Suprapubic skin (tissue), 4 donors: ENCODE measurements around the gene HYI. TPM values are rescaled to one million over a fixed set of nuclear protein-coding genes. Genes with fewer than 3 reads are reported as not detected.

Experiments
- DNase-seq, 2 donors: peaks; one replicate each; pipeline ENCODE4 v3.0.0-alpha.2; 2019; ENCODE audit warnings: low spot score in 2 of 2
- H3K27ac ChIP-seq: fragments of 200-600 bp; sonication (generic); one replicate; pipeline ENCODE4 v1.5.1; 2019
- H3K27me3 ChIP-seq: fragments of 200-600 bp; sonication (generic); one replicate; pipeline ENCODE4 v1.5.1; 2019
- H3K36me3 ChIP-seq: fragments of 200-600 bp; sonication (generic); one replicate; pipeline ENCODE4 v1.5.1; 2019
- H3K4me1 ChIP-seq: fragments of 200-600 bp; sonication (generic); one replicate; pipeline ENCODE4 v1.5.1; 2019
- H3K4me3 ChIP-seq: fragments of 200-600 bp; sonication (generic); one replicate; pipeline ENCODE4 v1.5.1; 2019; ENCODE audit warnings: mild to moderate bottlenecking
- H3K9me3 ChIP-seq: fragments of 200-600 bp; sonication (generic); one replicate; pipeline ENCODE4 v1.5.1; 2019
- EP300 ChIP-seq: sonication (generic); formaldehyde crosslinking; IDR thresholded peaks from one replicate; pipeline ENCODE4 v1.6.1; 2017; ENCODE audit warnings: antibody characterized with exemption
- POLR2A ChIP-seq, 2 donors: fragments of 450-650 bp; IDR thresholded peaks; one replicate each; pipeline ENCODE4 v1.6.1; 2017; ENCODE audit warnings: antibody characterized with exemption in 2 of 2, mild to moderate bottlenecking in 2 of 2, moderate library complexity in 2 of 2
- POLR2AphosphoS5 ChIP-seq, 3 donors: sonication (generic); formaldehyde crosslinking; IDR thresholded peaks; one replicate each; pipeline ENCODE4 v1.6.1; 2017; ENCODE audit warnings: antibody characterized with exemption in 3 of 3
- WGBS: methylation state at CpG from one replicate; pipeline ENCODE4 v1.1.5; 2018; 5-methylcytosine and 5-hydroxymethylcytosine counted together
- total RNA-seq, 4 donors: library from RNA; depleted of rRNA; stranded (reverse); fragments of >200 nt; gene quantifications; one replicate each; pipeline ENCODE4 v1.1.0, GENCODE V29; 2016
- TF ChIP-seq, protein P1 (sequence below), 2 donors: fragments of 200-600 bp in 1 of 2; fragments of 450-650 bp in 1 of 2; sonication (generic) in 1 of 2; IDR thresholded peaks; one replicate each; pipeline ENCODE4 v1.5.1; 2016 to 2019; ENCODE audit warnings: antibody characterized with exemption in 2 of 2, mild to moderate bottlenecking in 1 of 2, moderate library complexity in 1 of 2

Gene HYI
- total RNA-seq, 4 donors from 2014 or later: 27.8 to 55.8 (median 39.5) TPM

DNA sequence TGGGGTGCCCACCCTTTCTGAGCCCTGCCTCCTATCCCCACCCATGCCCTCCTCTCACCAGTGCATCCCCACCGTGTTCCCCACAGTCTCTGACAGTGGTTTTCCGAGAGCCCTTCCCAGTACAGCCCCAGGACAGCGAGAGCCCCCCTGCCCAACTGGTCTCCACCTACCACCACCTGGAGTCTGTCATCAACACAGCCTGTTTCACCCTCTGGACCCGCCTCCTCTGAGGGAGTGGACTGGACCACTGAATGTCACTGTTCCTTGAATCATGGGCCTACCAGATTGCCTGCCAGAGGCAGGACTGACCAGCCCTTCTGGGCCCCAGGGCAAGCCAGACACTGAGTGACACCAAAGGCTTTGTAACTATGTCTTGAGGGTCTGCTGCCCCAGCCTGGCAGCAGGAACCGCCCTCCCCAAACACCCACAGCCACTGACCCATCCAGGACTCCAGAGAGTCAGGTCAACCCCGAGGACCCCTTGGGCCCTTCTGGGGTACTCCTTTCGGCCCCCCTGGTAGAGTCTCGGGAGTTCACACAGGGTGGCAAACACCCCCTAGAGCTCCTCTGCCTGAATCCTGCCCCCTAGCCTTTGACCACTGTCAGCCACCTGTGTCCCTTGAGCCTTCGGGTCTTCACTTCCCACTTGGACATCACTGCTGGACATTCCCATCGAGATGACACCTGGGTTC, 3.3 kb downstream of the HYI start:
- Histone ChIP-seq H3K4me1 (peaks cover 25% of the 10 kb centered on the region), H3K36me3 (peaks cover 69% of the 10 kb centered on the region), H3K4me3 (no peak overlapping the region), H3K9me3 (no peaks in the 10 kb centered on the region), H3K27me3 (no peaks in the 10 kb centered on the region), H3K27ac (no peak overlapping the region)
- no peak for DNase-seq
- WGBS: 87% methylated on average over 9 of the region's 10 CpGs
- TF ChIP-seq EP300: no peak
- TF ChIP-seq POLR2AphosphoS5 (IDR thresholded peaks at IDR 0.05): no peak
- TF ChIP-seq POLR2A (IDR thresholded peaks at IDR 0.05): no peak
- TF ChIP-seq, protein P1, sequence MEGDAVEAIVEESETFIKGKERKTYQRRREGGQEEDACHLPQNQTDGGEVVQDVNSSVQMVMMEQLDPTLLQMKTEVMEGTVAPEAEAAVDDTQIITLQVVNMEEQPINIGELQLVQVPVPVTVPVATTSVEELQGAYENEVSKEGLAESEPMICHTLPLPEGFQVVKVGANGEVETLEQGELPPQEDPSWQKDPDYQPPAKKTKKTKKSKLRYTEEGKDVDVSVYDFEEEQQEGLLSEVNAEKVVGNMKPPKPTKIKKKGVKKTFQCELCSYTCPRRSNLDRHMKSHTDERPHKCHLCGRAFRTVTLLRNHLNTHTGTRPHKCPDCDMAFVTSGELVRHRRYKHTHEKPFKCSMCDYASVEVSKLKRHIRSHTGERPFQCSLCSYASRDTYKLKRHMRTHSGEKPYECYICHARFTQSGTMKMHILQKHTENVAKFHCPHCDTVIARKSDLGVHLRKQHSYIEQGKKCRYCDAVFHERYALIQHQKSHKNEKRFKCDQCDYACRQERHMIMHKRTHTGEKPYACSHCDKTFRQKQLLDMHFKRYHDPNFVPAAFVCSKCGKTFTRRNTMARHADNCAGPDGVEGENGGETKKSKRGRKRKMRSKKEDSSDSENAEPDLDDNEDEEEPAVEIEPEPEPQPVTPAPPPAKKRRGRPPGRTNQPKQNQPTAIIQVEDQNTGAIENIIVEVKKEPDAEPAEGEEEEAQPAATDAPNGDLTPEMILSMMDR (IDR thresholded peaks at IDR 0.05): no peak

DNA sequence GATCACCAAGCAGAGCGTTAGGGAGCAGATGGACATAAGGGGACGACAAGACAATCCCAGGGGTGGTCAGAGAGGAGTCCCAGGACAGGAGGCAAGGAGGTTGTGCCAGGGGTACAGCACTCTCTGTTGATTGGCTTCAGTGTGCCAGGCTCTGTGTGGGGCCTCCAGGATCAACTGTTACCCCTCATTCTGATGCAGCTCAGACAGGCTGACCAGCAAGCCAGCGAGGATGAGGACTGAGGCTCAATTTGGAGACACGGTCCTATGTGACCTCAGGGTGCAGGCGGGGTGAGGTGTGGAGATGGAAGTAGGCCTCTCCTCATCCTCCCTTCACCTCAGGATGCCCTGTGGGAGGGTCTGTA, 4.0 kb downstream of the HYI start:
- WGBS: 75% methylated on average over 5 of the region's 5 CpGs
- no peak overlapping the region for H3K4me3 ChIP-seq
- peaks cover 22% of the 10 kb centered on the region for H3K4me1 ChIP-seq
- no peaks in the 10 kb centered on the region for H3K27me3 ChIP-seq
- peaks cover 76% of the 10 kb centered on the region for H3K36me3 ChIP-seq
- DNase-seq: no peak
- H3K9me3 ChIP-seq: no peaks in the 10 kb centered on the region
- H3K27ac ChIP-seq: no peak overlapping the region
- TF ChIP-seq, protein P1 (IDR thresholded peaks at IDR 0.05): no peak
- no peak for TF ChIP-seq POLR2AphosphoS5 (IDR thresholded peaks at IDR 0.05)

DNA sequence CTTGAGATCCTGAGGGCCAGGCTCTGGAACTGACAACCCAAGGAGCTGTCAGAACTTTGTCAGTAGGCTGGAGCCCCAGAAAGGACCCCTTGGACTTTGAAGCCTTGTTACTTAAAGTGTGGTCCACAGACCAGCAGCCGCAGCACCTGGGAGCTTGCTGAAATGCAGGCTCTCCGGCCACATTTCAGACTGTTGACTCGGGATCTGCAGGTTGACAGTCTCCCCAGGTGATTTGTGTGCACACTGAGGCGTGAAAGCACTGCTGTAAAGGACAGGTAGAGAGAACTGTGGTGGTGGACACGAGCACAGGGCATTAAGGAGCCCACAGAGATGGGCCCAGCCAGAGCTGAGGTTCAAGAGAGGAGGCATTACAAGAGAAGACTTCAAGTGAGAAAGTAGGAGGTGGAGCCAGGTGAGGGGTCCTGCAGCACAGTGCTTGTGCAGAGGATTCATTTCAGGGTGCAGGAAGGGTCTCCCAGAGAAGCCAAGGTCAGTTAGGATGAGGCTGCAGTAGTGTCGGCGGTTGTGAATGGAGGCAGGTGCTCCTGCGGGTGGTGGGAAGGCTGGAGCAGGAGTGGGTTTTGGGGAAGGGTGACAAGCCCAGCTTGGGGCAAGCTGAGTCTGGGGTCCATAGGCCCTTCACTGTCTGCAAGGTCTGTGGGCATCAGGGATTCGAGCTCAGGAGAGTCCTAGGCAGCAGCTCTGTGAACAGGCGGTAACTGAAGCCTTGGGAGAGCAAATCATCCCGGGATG, 4.6 kb downstream of the HYI start:
- WGBS: 85% methylated on average over 11 of the region's 11 CpGs
- TF ChIP-seq POLR2AphosphoS5 (IDR thresholded peaks at IDR 0.05): no peak
- TF ChIP-seq, protein P1 (IDR thresholded peaks at IDR 0.05): no peak
- no peak for TF ChIP-seq EP300
- Histone ChIP-seq H3K4me1 (peaks cover 16% of the 10 kb centered on the region), H3K4me3 (no peak overlapping the region), H3K36me3 (peaks cover 81% of the 10 kb centered on the region), H3K27ac (no peak overlapping the region), H3K9me3 (no peaks in the 10 kb centered on the region), H3K27me3 (no peaks in the 10 kb centered on the region)
- DNase-seq: no peak

DNA sequence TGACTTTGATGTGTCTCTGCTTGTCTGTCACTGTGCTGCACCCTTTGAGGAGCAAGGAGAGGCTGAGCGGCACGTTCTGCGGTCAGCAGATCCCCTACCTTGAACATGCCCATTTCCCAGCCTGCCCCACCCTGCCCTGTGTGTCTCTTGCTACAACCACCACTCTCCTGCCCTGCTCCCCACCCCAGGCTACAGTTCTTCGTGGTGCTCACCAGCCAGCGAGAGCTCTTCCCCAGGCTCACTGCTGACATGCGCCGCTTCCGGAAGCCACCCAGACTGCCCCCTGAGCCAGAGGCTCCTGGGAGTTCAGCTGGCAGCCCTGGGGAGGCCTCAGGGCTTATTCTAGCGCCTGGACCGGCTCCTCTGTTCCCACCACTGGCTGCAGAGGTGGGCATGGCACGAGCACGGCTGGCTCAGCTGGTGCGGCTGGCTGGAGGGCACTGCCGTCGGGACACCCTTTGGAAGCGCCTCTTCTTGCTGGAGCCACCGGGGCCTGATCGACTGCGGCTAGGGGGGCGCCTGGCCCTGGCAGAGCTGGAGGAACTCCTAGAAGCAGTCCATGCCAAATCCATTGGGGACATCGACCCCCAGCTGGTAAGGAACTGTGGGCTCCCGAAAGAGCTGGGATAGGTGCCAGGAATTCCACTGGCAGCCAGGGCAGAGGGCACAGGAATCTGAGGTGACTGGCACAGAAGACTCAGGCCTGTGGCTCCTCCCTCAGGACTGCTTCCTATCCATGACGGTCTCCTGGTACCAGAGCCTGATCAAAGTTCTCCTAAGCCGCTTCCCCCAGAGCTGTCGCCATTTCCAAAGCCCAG, 5.6 kb downstream of the HYI start:
- H3K36me3 ChIP-seq: peaks cover 92% of the 10 kb centered on the region
- peak; percentile 59 to 77 for DNase-seq

More for the DNA sequence above, 5.6 kb downstream of the HYI start:
- TF ChIP-seq POLR2AphosphoS5 (IDR thresholded peaks at IDR 0.05) (no peak), EP300 (no peak), POLR2A (IDR thresholded peaks at IDR 0.05) (no peak)
- TF ChIP-seq, protein P1 (IDR thresholded peaks at IDR 0.05): no peak
- Histone ChIP-seq H3K4me1 (peaks cover 8% of the 10 kb centered on the region), H3K4me3 (no peak overlapping the region), H3K27ac (no peak overlapping the region), H3K27me3 (no peaks in the 10 kb centered on the region), H3K9me3 (no peaks in the 10 kb centered on the region)
- WGBS: 78% methylated on average over 7 of the region's 25 CpGs
